HCT116 (cell line): Measurements from ENCODE around the gene ARHGEF10L. TPM values are rescaled to one million over a fixed set of nuclear protein-coding genes. Genes with fewer than 3 reads are reported as not detected.

ENCODE experiments used
- ATAC-seq: fragments of 200-7000 bp; cut with Tn5 transposase; 2 replicates; pipeline ENCODE4 v1.9.1; 2020; ENCODE audit warnings: mild to moderate bottlenecking, moderate library complexity
- BruUV-seq: library from RNA; stranded (reverse); fragments of 400-500 nt; replicated peaks from 2 replicates; lab custom pipeline; 2021; lab: Mats Ljungman, UMichigan
- CTCF ChIA-PET: fragments of 300-600 bp; sonication (Branson Sonifier 250); formaldehyde crosslinking; loops from one replicate; lab custom pipeline; 2021; ENCODE audit warnings: antibody characterized with exemption; lab: Charles Lee
- POLR2A ChIA-PET: fragments of 300-600, 350-600 bp; sonication (Branson Sonifier 250); formaldehyde crosslinking; loops from one replicate; lab custom pipeline; 2021; ENCODE audit warnings: antibody characterized with exemption; lab: Charles Lee
- RAD21 ChIA-PET, 2 experiments: fragments of 300-600 bp; sonication (Branson Sonifier 250); formaldehyde crosslinking; loops; one replicate each; lab custom pipeline; 2023; ENCODE audit warnings: low total read pairs in 2 of 2; ENCODE audit not compliant: uncharacterized antibody in 2 of 2, unreplicated experiment in 2 of 2, low non-redundant PET in 1 of 2; lab: Charles Lee
- DNase-seq: peaks from one replicate; pipeline ENCODE4 v3.0.0-alpha.2; 2010; ENCODE audit warnings: low read depth, low spot score
- H2AFZ ChIP-seq: fragments of 200-600 bp; shearing (Covaris generic), sonication (generic); 2 replicates; pipeline ENCODE4 v1.6.1; 2017; ENCODE audit warnings: low read depth, mixed run types, mixed read lengths, antibody characterized with exemption, low read length; ENCODE audit not compliant: poor library complexity, severe bottlenecking
- H3K27ac ChIP-seq: 2 replicates; pipeline ENCODE4 v1.5.1; 2012; ENCODE audit warnings: low read depth, low read length
- H3K27me3 ChIP-seq: fragments of 200-600 bp; sonication (generic); 2 replicates; pipeline ENCODE4 v1.6.1; 2016; ENCODE audit warnings: mixed run types, low read length, mixed read lengths; ENCODE audit not compliant: insufficient read depth
- H3K36me3 ChIP-seq, 2 experiments: fragments of 200-500 bp in 1 of 2; fragments of 200-600 bp in 1 of 2; sonication (Bioruptor generic) in 1 of 2; sonication (generic) in 1 of 2; 2 replicates each; pipeline versions ENCODE4 v1.5.1 to v1.6.1; 2014 to 2016; ENCODE audit warnings: low read length in 2 of 2, inconsistent platforms in 1 of 2, mixed read lengths in 1 of 2, mixed run types in 1 of 2; ENCODE audit not compliant: insufficient read depth in 2 of 2, control insufficient read depth in 1 of 2
- H3K4me1 ChIP-seq, 2 experiments: fragments of 200-600 bp in 1 of 2; sonication (generic) in 1 of 2; 2 replicates each; pipeline versions ENCODE4 v1.5.1 to v1.6.1; 2012 to 2017; ENCODE audit warnings: low read length in 2 of 2, inconsistent platforms in 1 of 2, mild to moderate bottlenecking in 1 of 2, mixed read lengths in 1 of 2, mixed run types in 1 of 2, moderate library complexity in 1 of 2; ENCODE audit not compliant: insufficient read depth in 2 of 2, control insufficient read depth in 1 of 2
- H3K4me2 ChIP-seq: fragments of 200-600 bp; sonication (generic); 2 replicates; pipeline ENCODE4 v1.6.1; 2017; ENCODE audit warnings: mixed run types, low read length, mixed read lengths
- H3K4me3 ChIP-seq, 2 experiments: fragments of 200-600 bp in 1 of 2; sonication (generic) in 1 of 2; replicated peaks in 1 of 2; 2 replicates each; pipeline ENCODE4 v1.5.1; 2011 to 2016; ENCODE audit warnings: low read length in 2 of 2, control low read depth in 1 of 2, low read depth in 1 of 2, mild to moderate bottlenecking in 1 of 2, mixed read lengths in 1 of 2, mixed run types in 1 of 2
- H3K79me2 ChIP-seq: fragments of 200-600 bp; sonication (generic); 2 replicates; pipeline ENCODE4 v1.6.1; 2017; ENCODE audit warnings: mild to moderate bottlenecking, mixed run types, low read length, moderate library complexity, mixed read lengths; ENCODE audit not compliant: insufficient read depth
- H3K9ac ChIP-seq: fragments of 200-600 bp; sonication (generic); 2 replicates; pipeline ENCODE4 v1.6.1; 2016; ENCODE audit warnings: low read length, mixed read lengths
- H3K9me2 ChIP-seq: fragments of 200-600 bp; sonication (generic), shearing (Covaris generic); 2 replicates; pipeline ENCODE4 v1.6.1; 2017; ENCODE audit warnings: mixed run types, mild to moderate bottlenecking, moderate library complexity; ENCODE audit not compliant: insufficient read depth
- H3K9me3 ChIP-seq, 2 experiments: fragments of 200-500 bp in 1 of 2; fragments of 200-600 bp in 1 of 2; sonication (Bioruptor generic) in 1 of 2; sonication (generic) in 1 of 2; 2 replicates each; pipeline ENCODE4 v1.6.1; 2014 to 2017; ENCODE audit warnings: low read length in 2 of 2, mixed read lengths in 2 of 2, inconsistent platforms in 1 of 2, low read depth in 1 of 2, mild to moderate bottlenecking in 1 of 2, mixed run types in 1 of 2, moderate library complexity in 1 of 2; ENCODE audit not compliant: control insufficient read depth in 1 of 2, insufficient read depth in 1 of 2
- H4K20me1 ChIP-seq: fragments of 200-600 bp; sonication (generic), shearing (Covaris generic); 2 replicates; pipeline ENCODE4 v1.6.1; 2017; ENCODE audit warnings: mixed run types, mild to moderate bottlenecking, moderate library complexity; ENCODE audit not compliant: insufficient read depth
- CEBPB ChIP-seq: IDR thresholded peaks from 2 replicates; pipeline ENCODE4 v1.6.1; 2012; ENCODE audit warnings: low read depth
- EGR1 ChIP-seq: IDR thresholded peaks from 2 replicates; pipeline ENCODE4 v1.6.1; 2012; ENCODE audit warnings: low read depth
- intact Hi-C: fragments of 100-400 bp; cut with micrococcal nuclease; formaldehyde crosslinking; loops from 2 replicates; pipeline ENCODE4 v1.10.0; 2022
- total RNA-seq: library from RNA; stranded (reverse); gene quantifications from one replicate; pipeline ENCODE4 v1.2.1, GENCODE V29; 2021; ENCODE audit not compliant: unreplicated experiment
- TF ChIP-seq, protein P1 (sequence below): IDR thresholded peaks from 2 replicates; pipeline ENCODE4 v1.6.1; 2012; ENCODE audit warnings: low read depth
- TF ChIP-seq, protein P2 (sequence below), 3 experiments: fragments of 200-600 bp in 1 of 3; sonication (generic) in 1 of 3; IDR thresholded peaks in 2 of 3; conservative IDR thresholded peaks in 1 of 3; 2 replicates each; pipeline ENCODE4 v1.5.1; 2012 to 2017; ENCODE audit warnings: low read depth in 2 of 3, low read length in 2 of 3, antibody characterized with exemption in 1 of 3, borderline replicate concordance in 1 of 3, control low read depth in 1 of 3, mild to moderate bottlenecking in 1 of 3, mixed read lengths in 1 of 3, mixed run types in 1 of 3, moderate library complexity in 1 of 3; ENCODE audit not compliant: insufficient read depth in 1 of 3

The ARHGEF10L gene
- total RNA-seq, 1 experiment from 2014 or later = 14.7 TPM

DNA sequence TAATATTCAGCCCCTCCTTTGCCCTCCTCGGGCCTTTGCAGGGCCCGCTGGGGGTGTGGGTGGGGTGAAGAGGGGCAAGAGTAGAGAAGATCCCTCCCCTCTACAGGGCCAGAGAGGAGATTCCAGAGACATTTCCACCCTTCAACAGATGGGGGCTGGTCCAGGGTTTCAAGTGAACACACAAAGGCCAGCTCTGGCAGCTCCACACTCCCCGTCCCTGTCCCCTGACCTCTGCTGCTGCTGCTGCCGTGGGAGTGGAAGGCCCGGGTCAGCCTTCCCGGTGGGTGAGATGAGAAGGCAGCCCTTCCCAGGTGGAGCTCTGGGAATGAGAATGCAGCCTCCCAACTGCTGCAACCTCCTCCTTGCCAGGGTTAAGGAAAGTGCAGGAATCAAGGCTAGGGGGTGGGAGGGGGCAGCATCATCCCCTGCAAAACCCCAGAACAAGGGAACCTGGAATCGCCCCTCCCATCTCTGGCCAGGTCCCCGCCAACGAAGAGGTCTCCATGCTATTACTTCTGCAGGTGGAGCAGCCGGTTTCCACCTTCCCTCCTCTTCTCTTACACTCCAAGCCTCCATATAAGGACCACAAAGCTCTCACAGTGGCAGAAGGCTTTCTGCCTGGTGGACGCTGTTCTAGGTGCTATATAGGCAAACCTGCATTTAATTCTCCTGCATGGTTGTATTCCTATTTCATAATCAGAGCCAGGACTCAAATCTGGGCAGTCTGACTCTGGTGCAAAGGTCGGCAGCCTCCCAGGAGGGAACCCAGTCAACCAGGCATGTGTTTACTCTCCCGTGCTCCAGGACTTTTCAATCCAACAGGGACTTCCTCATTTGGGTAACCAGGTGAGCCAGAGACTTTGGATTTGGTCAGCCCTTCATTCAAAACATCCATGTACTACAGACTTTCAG, 22.9 kb upstream of the ARHGEF10L start:
- no peak overlapping the region for H3K4me3 ChIP-seq
- no peaks in the 10 kb centered on the region for H3K9me3 ChIP-seq
- H4K20me1 ChIP-seq = no peaks in the 10 kb centered on the region
- no peak overlapping the region for H3K4me2 ChIP-seq
- ChIA-PET CTCF (no interaction called here), POLR2A (no interaction called here), RAD21 (no interaction called here)
- H3K79me2 ChIP-seq = no peaks in the 10 kb centered on the region
- no peak overlapping the region for H2AFZ ChIP-seq
- DNase-seq (no peak), ATAC-seq (no peak)
- intact Hi-C loops = no loop called here
- no peaks in the 10 kb centered on the region for H3K27me3 ChIP-seq
- H3K4me1 ChIP-seq = peaks cover 22 to 41% of the 10 kb centered on the region in 2 experiments
- H3K9me2 ChIP-seq = no peaks in the 10 kb centered on the region
- BruUV-seq = no TSS peak
- TF ChIP-seq, protein P1, sequence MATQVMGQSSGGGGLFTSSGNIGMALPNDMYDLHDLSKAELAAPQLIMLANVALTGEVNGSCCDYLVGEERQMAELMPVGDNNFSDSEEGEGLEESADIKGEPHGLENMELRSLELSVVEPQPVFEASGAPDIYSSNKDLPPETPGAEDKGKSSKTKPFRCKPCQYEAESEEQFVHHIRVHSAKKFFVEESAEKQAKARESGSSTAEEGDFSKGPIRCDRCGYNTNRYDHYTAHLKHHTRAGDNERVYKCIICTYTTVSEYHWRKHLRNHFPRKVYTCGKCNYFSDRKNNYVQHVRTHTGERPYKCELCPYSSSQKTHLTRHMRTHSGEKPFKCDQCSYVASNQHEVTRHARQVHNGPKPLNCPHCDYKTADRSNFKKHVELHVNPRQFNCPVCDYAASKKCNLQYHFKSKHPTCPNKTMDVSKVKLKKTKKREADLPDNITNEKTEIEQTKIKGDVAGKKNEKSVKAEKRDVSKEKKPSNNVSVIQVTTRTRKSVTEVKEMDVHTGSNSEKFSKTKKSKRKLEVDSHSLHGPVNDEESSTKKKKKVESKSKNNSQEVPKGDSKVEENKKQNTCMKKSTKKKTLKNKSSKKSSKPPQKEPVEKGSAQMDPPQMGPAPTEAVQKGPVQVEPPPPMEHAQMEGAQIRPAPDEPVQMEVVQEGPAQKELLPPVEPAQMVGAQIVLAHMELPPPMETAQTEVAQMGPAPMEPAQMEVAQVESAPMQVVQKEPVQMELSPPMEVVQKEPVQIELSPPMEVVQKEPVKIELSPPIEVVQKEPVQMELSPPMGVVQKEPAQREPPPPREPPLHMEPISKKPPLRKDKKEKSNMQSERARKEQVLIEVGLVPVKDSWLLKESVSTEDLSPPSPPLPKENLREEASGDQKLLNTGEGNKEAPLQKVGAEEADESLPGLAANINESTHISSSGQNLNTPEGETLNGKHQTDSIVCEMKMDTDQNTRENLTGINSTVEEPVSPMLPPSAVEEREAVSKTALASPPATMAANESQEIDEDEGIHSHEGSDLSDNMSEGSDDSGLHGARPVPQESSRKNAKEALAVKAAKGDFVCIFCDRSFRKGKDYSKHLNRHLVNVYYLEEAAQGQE = no peak
- TF ChIP-seq, protein P2, sequence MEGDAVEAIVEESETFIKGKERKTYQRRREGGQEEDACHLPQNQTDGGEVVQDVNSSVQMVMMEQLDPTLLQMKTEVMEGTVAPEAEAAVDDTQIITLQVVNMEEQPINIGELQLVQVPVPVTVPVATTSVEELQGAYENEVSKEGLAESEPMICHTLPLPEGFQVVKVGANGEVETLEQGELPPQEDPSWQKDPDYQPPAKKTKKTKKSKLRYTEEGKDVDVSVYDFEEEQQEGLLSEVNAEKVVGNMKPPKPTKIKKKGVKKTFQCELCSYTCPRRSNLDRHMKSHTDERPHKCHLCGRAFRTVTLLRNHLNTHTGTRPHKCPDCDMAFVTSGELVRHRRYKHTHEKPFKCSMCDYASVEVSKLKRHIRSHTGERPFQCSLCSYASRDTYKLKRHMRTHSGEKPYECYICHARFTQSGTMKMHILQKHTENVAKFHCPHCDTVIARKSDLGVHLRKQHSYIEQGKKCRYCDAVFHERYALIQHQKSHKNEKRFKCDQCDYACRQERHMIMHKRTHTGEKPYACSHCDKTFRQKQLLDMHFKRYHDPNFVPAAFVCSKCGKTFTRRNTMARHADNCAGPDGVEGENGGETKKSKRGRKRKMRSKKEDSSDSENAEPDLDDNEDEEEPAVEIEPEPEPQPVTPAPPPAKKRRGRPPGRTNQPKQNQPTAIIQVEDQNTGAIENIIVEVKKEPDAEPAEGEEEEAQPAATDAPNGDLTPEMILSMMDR (IDR thresholded peaks at IDR 0.05 in 2 of 3, conservative IDR thresholded peaks at IDR 0.05 in 1 of 3; ENCODE audit: borderline replicate concordance in 1 of 3, insufficient read depth in 1 of 3, low read depth in 2 of 3, low read length in 2 of 3) = no peak
- TF ChIP-seq EGR1 = no peak
- TF ChIP-seq CEBPB = no peak
- H3K9ac ChIP-seq = no peak overlapping the region
- H3K27ac ChIP-seq = no peak overlapping the region
- H3K36me3 ChIP-seq = no peaks in the 10 kb centered on the region
